HCT116 (cell line): Measurements from ENCODE around the gene CALD1. TPM values are rescaled to one million over a fixed set of nuclear protein-coding genes. Genes with fewer than 3 reads are reported as not detected.

Source experiments
- ATAC-seq: fragments of 200-7000 bp; cut with Tn5 transposase; 2 replicates; pipeline ENCODE4 v1.9.1; 2020; ENCODE audit warnings: mild to moderate bottlenecking, moderate library complexity
- BruUV-seq: library from RNA; stranded (reverse); fragments of 400-500 nt; replicated peaks from 2 replicates; lab custom pipeline; 2021; lab: Mats Ljungman, UMichigan
- CTCF ChIA-PET: fragments of 300-600 bp; sonication (Branson Sonifier 250); formaldehyde crosslinking; loops from one replicate; lab custom pipeline; 2021; ENCODE audit warnings: antibody characterized with exemption; lab: Charles Lee
- POLR2A ChIA-PET: fragments of 300-600, 350-600 bp; sonication (Branson Sonifier 250); formaldehyde crosslinking; loops from one replicate; lab custom pipeline; 2021; ENCODE audit warnings: antibody characterized with exemption; lab: Charles Lee
- RAD21 ChIA-PET, 2 experiments: fragments of 300-600 bp; sonication (Branson Sonifier 250); formaldehyde crosslinking; loops; one replicate each; lab custom pipeline; 2023; ENCODE audit warnings: low total read pairs in 2 of 2; ENCODE audit not compliant: uncharacterized antibody in 2 of 2, unreplicated experiment in 2 of 2, low non-redundant PET in 1 of 2; lab: Charles Lee
- DNase-seq: peaks from one replicate; pipeline ENCODE4 v3.0.0-alpha.2; 2010; ENCODE audit warnings: low read depth, low spot score
- H2AFZ ChIP-seq: fragments of 200-600 bp; shearing (Covaris generic), sonication (generic); 2 replicates; pipeline ENCODE4 v1.6.1; 2017; ENCODE audit warnings: low read depth, mixed run types, mixed read lengths, antibody characterized with exemption, low read length; ENCODE audit not compliant: poor library complexity, severe bottlenecking
- H3K27ac ChIP-seq: 2 replicates; pipeline ENCODE4 v1.5.1; 2012; ENCODE audit warnings: low read depth, low read length
- H3K27me3 ChIP-seq: fragments of 200-600 bp; sonication (generic); 2 replicates; pipeline ENCODE4 v1.6.1; 2016; ENCODE audit warnings: mixed run types, low read length, mixed read lengths; ENCODE audit not compliant: insufficient read depth
- H3K36me3 ChIP-seq, 2 experiments: fragments of 200-500 bp in 1 of 2; fragments of 200-600 bp in 1 of 2; sonication (Bioruptor generic) in 1 of 2; sonication (generic) in 1 of 2; 2 replicates each; pipeline versions ENCODE4 v1.5.1 to v1.6.1; 2014 to 2016; ENCODE audit warnings: low read length in 2 of 2, inconsistent platforms in 1 of 2, mixed read lengths in 1 of 2, mixed run types in 1 of 2; ENCODE audit not compliant: insufficient read depth in 2 of 2, control insufficient read depth in 1 of 2
- H3K4me1 ChIP-seq, 2 experiments: fragments of 200-600 bp in 1 of 2; sonication (generic) in 1 of 2; 2 replicates each; pipeline versions ENCODE4 v1.5.1 to v1.6.1; 2012 to 2017; ENCODE audit warnings: low read length in 2 of 2, inconsistent platforms in 1 of 2, mild to moderate bottlenecking in 1 of 2, mixed read lengths in 1 of 2, mixed run types in 1 of 2, moderate library complexity in 1 of 2; ENCODE audit not compliant: insufficient read depth in 2 of 2, control insufficient read depth in 1 of 2
- H3K4me2 ChIP-seq: fragments of 200-600 bp; sonication (generic); 2 replicates; pipeline ENCODE4 v1.6.1; 2017; ENCODE audit warnings: mixed run types, low read length, mixed read lengths
- H3K4me3 ChIP-seq, 2 experiments: fragments of 200-600 bp in 1 of 2; sonication (generic) in 1 of 2; replicated peaks in 1 of 2; 2 replicates each; pipeline ENCODE4 v1.5.1; 2011 to 2016; ENCODE audit warnings: low read length in 2 of 2, control low read depth in 1 of 2, low read depth in 1 of 2, mild to moderate bottlenecking in 1 of 2, mixed read lengths in 1 of 2, mixed run types in 1 of 2
- H3K79me2 ChIP-seq: fragments of 200-600 bp; sonication (generic); 2 replicates; pipeline ENCODE4 v1.6.1; 2017; ENCODE audit warnings: mild to moderate bottlenecking, mixed run types, low read length, moderate library complexity, mixed read lengths; ENCODE audit not compliant: insufficient read depth
- H3K9ac ChIP-seq: fragments of 200-600 bp; sonication (generic); 2 replicates; pipeline ENCODE4 v1.6.1; 2016; ENCODE audit warnings: low read length, mixed read lengths
- H3K9me2 ChIP-seq: fragments of 200-600 bp; sonication (generic), shearing (Covaris generic); 2 replicates; pipeline ENCODE4 v1.6.1; 2017; ENCODE audit warnings: mixed run types, mild to moderate bottlenecking, moderate library complexity; ENCODE audit not compliant: insufficient read depth
- H3K9me3 ChIP-seq, 2 experiments: fragments of 200-500 bp in 1 of 2; fragments of 200-600 bp in 1 of 2; sonication (Bioruptor generic) in 1 of 2; sonication (generic) in 1 of 2; 2 replicates each; pipeline ENCODE4 v1.6.1; 2014 to 2017; ENCODE audit warnings: low read length in 2 of 2, mixed read lengths in 2 of 2, inconsistent platforms in 1 of 2, low read depth in 1 of 2, mild to moderate bottlenecking in 1 of 2, mixed run types in 1 of 2, moderate library complexity in 1 of 2; ENCODE audit not compliant: control insufficient read depth in 1 of 2, insufficient read depth in 1 of 2
- H4K20me1 ChIP-seq: fragments of 200-600 bp; sonication (generic), shearing (Covaris generic); 2 replicates; pipeline ENCODE4 v1.6.1; 2017; ENCODE audit warnings: mixed run types, mild to moderate bottlenecking, moderate library complexity; ENCODE audit not compliant: insufficient read depth
- CBX3 ChIP-seq: IDR thresholded peaks from 2 replicates; pipeline ENCODE4 v1.6.1; 2012; ENCODE audit warnings: low read depth
- CEBPB ChIP-seq: IDR thresholded peaks from 2 replicates; pipeline ENCODE4 v1.6.1; 2012; ENCODE audit warnings: low read depth
- EGR1 ChIP-seq: IDR thresholded peaks from 2 replicates; pipeline ENCODE4 v1.6.1; 2012; ENCODE audit warnings: low read depth
- ELF1 ChIP-seq: IDR thresholded peaks from 2 replicates; pipeline ENCODE4 v1.6.1; 2012; ENCODE audit warnings: low read depth, borderline replicate concordance
- EZH2phosphoT487 ChIP-seq: fragments of 200-600 bp; IDR thresholded peaks from 2 replicates; pipeline ENCODE4 v1.6.1; 2018; ENCODE audit warnings: antibody characterized with exemption, borderline replicate concordance
- JUND ChIP-seq: IDR thresholded peaks from 2 replicates; pipeline ENCODE4 v1.6.1; 2012
- RAD21 ChIP-seq: IDR thresholded peaks from 2 replicates; pipeline ENCODE4 v1.6.1; 2012; ENCODE audit warnings: low read depth, mild to moderate bottlenecking
- SP1 ChIP-seq: IDR thresholded peaks from 2 replicates; pipeline ENCODE4 v1.6.1; 2012; ENCODE audit warnings: low read depth
- SRF ChIP-seq: IDR thresholded peaks from 2 replicates; pipeline ENCODE4 v1.6.1; 2012; ENCODE audit warnings: low read depth
- YY1 ChIP-seq: IDR thresholded peaks from 2 replicates; pipeline ENCODE4 v1.6.1; 2011; ENCODE audit warnings: low read length, low read depth, moderate library complexity, mild to moderate bottlenecking; ENCODE audit not compliant: insufficient replicate concordance; ENCODE audit errors: extremely low read depth
- ZFX ChIP-seq: fragments of 450-650 bp; IDR thresholded peaks from 2 replicates; pipeline ENCODE4 v1.6.1; 2017
- ZNF274 ChIP-seq: fragments of 200-500 bp; sonication (Bioruptor generic); IDR thresholded peaks from 2 replicates; pipeline ENCODE4 v1.6.1; 2014; ENCODE audit warnings: mild to moderate bottlenecking, low read depth, low read length, inconsistent platforms
- intact Hi-C: fragments of 100-400 bp; cut with micrococcal nuclease; formaldehyde crosslinking; loops from 2 replicates; pipeline ENCODE4 v1.10.0; 2022
- total RNA-seq: library from RNA; stranded (reverse); gene quantifications from one replicate; pipeline ENCODE4 v1.2.1, GENCODE V29; 2021; ENCODE audit not compliant: unreplicated experiment
- TF ChIP-seq, protein P1 (sequence below): IDR thresholded peaks from 2 replicates; pipeline ENCODE4 v1.6.1; 2012
- TF ChIP-seq, protein P2 (sequence below): IDR thresholded peaks from 2 replicates; pipeline ENCODE4 v1.6.1; 2011; ENCODE audit warnings: mild to moderate bottlenecking, low read length, moderate library complexity; ENCODE audit not compliant: insufficient replicate concordance; ENCODE audit errors: extremely low read depth
- TF ChIP-seq, protein P3 (sequence below): IDR thresholded peaks from 2 replicates; pipeline ENCODE4 v1.6.1; 2012; ENCODE audit warnings: low read depth

Gene CALD1
- total RNA-seq, 1 experiment from 2014 or later, result 66.8 TPM

DNA sequence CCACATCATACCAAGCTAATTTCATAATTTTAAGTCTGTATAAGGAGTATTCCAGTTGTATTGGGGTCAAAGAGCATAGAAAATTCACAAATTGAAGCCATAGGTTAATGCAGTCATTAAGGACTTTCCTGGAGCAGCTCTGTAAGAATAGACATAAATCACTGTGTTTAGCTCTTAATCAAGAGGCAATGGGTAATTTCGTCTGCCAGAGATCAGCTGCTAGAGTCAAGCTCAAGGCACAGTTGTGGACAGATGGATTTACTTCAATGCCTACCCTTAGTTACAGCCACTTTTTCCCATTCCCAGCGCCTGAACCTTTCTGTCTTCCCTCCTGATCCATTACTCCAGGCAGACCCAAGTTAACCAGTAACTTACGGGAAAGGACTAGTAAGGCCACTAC, 166.3 kb downstream of the CALD1 start:
- RAD21 ChIA-PET, result no interaction called here
- no peaks in the 10 kb centered on the region for H3K27me3 ChIP-seq
- no peak overlapping the region for H3K4me3 ChIP-seq
- POLR2A ChIA-PET, result no interaction called here
- H3K9me2 ChIP-seq, result no peaks in the 10 kb centered on the region
- BruUV-seq, result no TSS peak
- no peak for DNase-seq
- H4K20me1 ChIP-seq, result no peaks in the 10 kb centered on the region
- no peaks in the 10 kb centered on the region for H3K79me2 ChIP-seq
- H3K9me3 ChIP-seq, result no peaks in the 10 kb centered on the region
- H3K4me1 ChIP-seq, result no peaks in the 10 kb centered on the region
- H3K27ac ChIP-seq, result no peak overlapping the region
- TF ChIP-seq CBX3 (no peak), JUND (no peak), EGR1 (no peak), YY1 (no peak), EZH2phosphoT487 (no peak), SP1 (no peak), SRF (no peak), ELF1 (no peak), CEBPB (no peak), RAD21 (no peak), ZFX (no peak), ZNF274 (no peak)
- TF ChIP-seq, protein P1, sequence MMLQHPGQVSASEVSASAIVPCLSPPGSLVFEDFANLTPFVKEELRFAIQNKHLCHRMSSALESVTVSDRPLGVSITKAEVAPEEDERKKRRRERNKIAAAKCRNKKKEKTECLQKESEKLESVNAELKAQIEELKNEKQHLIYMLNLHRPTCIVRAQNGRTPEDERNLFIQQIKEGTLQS, result no peak
- TF ChIP-seq, protein P2, sequence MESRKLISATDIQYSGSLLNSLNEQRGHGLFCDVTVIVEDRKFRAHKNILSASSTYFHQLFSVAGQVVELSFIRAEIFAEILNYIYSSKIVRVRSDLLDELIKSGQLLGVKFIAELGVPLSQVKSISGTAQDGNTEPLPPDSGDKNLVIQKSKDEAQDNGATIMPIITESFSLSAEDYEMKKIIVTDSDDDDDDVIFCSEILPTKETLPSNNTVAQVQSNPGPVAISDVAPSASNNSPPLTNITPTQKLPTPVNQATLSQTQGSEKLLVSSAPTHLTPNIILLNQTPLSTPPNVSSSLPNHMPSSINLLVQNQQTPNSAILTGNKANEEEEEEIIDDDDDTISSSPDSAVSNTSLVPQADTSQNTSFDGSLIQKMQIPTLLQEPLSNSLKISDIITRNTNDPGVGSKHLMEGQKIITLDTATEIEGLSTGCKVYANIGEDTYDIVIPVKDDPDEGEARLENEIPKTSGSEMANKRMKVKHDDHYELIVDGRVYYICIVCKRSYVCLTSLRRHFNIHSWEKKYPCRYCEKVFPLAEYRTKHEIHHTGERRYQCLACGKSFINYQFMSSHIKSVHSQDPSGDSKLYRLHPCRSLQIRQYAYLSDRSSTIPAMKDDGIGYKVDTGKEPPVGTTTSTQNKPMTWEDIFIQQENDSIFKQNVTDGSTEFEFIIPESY, result no peak
- TF ChIP-seq, protein P3, sequence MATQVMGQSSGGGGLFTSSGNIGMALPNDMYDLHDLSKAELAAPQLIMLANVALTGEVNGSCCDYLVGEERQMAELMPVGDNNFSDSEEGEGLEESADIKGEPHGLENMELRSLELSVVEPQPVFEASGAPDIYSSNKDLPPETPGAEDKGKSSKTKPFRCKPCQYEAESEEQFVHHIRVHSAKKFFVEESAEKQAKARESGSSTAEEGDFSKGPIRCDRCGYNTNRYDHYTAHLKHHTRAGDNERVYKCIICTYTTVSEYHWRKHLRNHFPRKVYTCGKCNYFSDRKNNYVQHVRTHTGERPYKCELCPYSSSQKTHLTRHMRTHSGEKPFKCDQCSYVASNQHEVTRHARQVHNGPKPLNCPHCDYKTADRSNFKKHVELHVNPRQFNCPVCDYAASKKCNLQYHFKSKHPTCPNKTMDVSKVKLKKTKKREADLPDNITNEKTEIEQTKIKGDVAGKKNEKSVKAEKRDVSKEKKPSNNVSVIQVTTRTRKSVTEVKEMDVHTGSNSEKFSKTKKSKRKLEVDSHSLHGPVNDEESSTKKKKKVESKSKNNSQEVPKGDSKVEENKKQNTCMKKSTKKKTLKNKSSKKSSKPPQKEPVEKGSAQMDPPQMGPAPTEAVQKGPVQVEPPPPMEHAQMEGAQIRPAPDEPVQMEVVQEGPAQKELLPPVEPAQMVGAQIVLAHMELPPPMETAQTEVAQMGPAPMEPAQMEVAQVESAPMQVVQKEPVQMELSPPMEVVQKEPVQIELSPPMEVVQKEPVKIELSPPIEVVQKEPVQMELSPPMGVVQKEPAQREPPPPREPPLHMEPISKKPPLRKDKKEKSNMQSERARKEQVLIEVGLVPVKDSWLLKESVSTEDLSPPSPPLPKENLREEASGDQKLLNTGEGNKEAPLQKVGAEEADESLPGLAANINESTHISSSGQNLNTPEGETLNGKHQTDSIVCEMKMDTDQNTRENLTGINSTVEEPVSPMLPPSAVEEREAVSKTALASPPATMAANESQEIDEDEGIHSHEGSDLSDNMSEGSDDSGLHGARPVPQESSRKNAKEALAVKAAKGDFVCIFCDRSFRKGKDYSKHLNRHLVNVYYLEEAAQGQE, result no peak
- TF ChIP-seq, all 23 proteins: peak for 0
- CTCF ChIA-PET, result interaction anchor here (1.0 to 1.5 kb wide), 2 partner anchors 221 to 259 kb away, joined by 3 read pairs; no protein-coding TSS in a partner anchor
- Histone ChIP-seq H3K36me3 (peaks cover 0 to 5% of the 10 kb centered on the region in 2 experiments; a peak in 2 of 4 replicates), H3K9ac (no peak overlapping the region), H2AFZ (no peak overlapping the region), H3K4me2 (no peak overlapping the region)
- intact Hi-C loops, result loop anchor here (10.0 kb wide), 1 partner anchor 511 kb away; no protein-coding TSS in a partner anchor
- ATAC-seq, result no peak
